SKM-1 treated with dmso at 0.1 percent for 144 hours (cell line): ENCODE measurements around the gene APOL5.
"Not testable (repeated sequence)": the region's sequence is repeated elsewhere in the genome, so short reads cannot be mapped to it uniquely, and the experiment has no call there.

Source experiments
- DNase-seq: peaks from one replicate; lab custom pipeline; 2025; ENCODE audit not compliant: unreplicated experiment; lab: John Stamatoyannopoulos, UW

Gene APOL5

GRCh38 chr22:35708917-35709316, 8.8 kb upstream of the APOL5 start:
- DNase-seq, result no peak

- DNase-seq, result no peak
Measured at GRCh38 chr22:35711336-35711735, 6.3 kb upstream of the APOL5 start.

GRCh38 chr22:35712672-35713071, 5.0 kb upstream of the APOL5 start:
- no peak for DNase-seq

GRCh38 chr22:35719212-35719875, 1.7 kb downstream of the APOL5 start:
- no peak for DNase-seq

GRCh38 chr22:35721960-35722359, 4.3 kb downstream of the APOL5 start:
- no peak for DNase-seq

GRCh38 chr22:35725521-35725920, 7.8 kb downstream of the APOL5 start:
- no peak for DNase-seq

- no peak for DNase-seq
Measured at GRCh38 chr22:35726398-35726797, 8.7 kb downstream of the APOL5 start.

- DNase-seq, result no peak
Measured at GRCh38 chr22:35726933-35727332, 9.3 kb downstream of the APOL5 start.

- DNase-seq, result no peak
Measured at GRCh38 chr22:35727436-35727835, 9.8 kb downstream of the APOL5 start.

GRCh38 chr22:35728639-35729308, 11.1 kb downstream of the APOL5 start:
- DNase-seq, result no peak

- DNase-seq, result no peak
Measured at GRCh38 chr22:35729309-35729698, 11.6 kb downstream of the APOL5 start.

- DNase-seq, result no peak
Measured at GRCh38 chr22:35731321-35731720, 13.6 kb downstream of the APOL5 start.

- DNase-seq, result no peak
Measured at GRCh38 chr22:35732116-35732515, 14.4 kb downstream of the APOL5 start.

- DNase-seq, result no peak
Measured at GRCh38 chr22:35733036-35733435, 15.4 kb downstream of the APOL5 start.

- DNase-seq, result no peak
Measured at GRCh38 chr22:35733791-35734516, 16.3 kb downstream of the APOL5 start.

GRCh38 chr22:35734517-35734827, 16.8 kb downstream of the APOL5 start:
- no peak for DNase-seq

GRCh38 chr22:35735542-35735941, 17.9 kb downstream of the APOL5 start:
- no peak for DNase-seq

- DNase-seq, result no peak
Measured at GRCh38 chr22:35736166-35736565, 18.5 kb downstream of the APOL5 start.

- DNase-seq, result no peak
Measured at GRCh38 chr22:35736701-35737100, 19.0 kb downstream of the APOL5 start.

- not testable (repeated sequence) for DNase-seq
Measured at GRCh38 chr22:35737886-35738285, 20.2 kb downstream of the APOL5 start.

GRCh38 chr22:35739076-35739930, 21.6 kb downstream of the APOL5 start:
- no peak for DNase-seq
